ENCODE results near the gene SMAD6. TPM values are rescaled to one million over a fixed set of nuclear protein-coding genes. Genes with fewer than 3 reads are reported as not detected.

SMAD6 gene
- polyA plus RNA-seq, 1 of the 3 experiments (the other 2 are of a cell fraction): 4.5 TPM

GRCh38 chr15:66780172-66780972, 78.3 kb downstream of the SMAD6 start:
- peak overlapping the region; percentile 36; the same call in 1 of the 2 replicates for H3K4me2 ChIP-seq
- peak overlapping the region; percentile 42; the same call in 1 of the 2 replicates for H3K9ac ChIP-seq
- peaks cover 0 to 16% of the 10 kb centered on the region in 2 experiments for H3K36me3 ChIP-seq (replicated peaks in 1 of 2; ENCODE audit: control insufficient read depth in 1 of 2, insufficient read depth in 2 of 2, low read length in 1 of 2)
- peak overlapping the region in 1 of 2 experiments; percentile 62; a peak in 2 of 4 replicates for H3K27ac ChIP-seq (ENCODE audit: low read depth in 2 of 2, low read length in 1 of 2)
- peaks cover 20% of the 10 kb centered on the region for H3F3A ChIP-seq (replicated peaks; ENCODE audit: insufficient read depth)
- H3K4me1 ChIP-seq (ENCODE audit: control insufficient read depth in 1 of 2, insufficient read depth in 2 of 2, low read depth in 1 of 2, low read length in 1 of 2): peaks cover 4 to 38% of the 10 kb centered on the region in 2 experiments; a peak in 3 of 4 replicates
- no peak for TF ChIP-seq FOXM1 (IDR thresholded peaks at IDR 0.05; ENCODE audit: low read depth)
- TF ChIP-seq PBX3 (IDR thresholded peaks at IDR 0.05): peak; percentile 23; the same call in 1 of the 2 replicates
- no peak; the same call in 1 of the 2 replicates for TF ChIP-seq RXRA (IDR thresholded peaks at IDR 0.05; ENCODE audit: borderline replicate concordance, low read depth)
- no peak for TF ChIP-seq TEAD4 (IDR thresholded peaks at IDR 0.05; ENCODE audit: borderline replicate concordance, insufficient read depth)
- TF ChIP-seq CTCF (IDR thresholded peaks at IDR 0.05): no peak
- TF ChIP-seq MEF2A (IDR thresholded peaks at IDR 0.05; ENCODE audit: borderline replicate concordance, low read depth): no peak
- TF ChIP-seq GABPA (IDR thresholded peaks at IDR 0.05; ENCODE audit: low read depth): 0 out of 2 replicates have a peak, but pooled peaks have one; percentile 12
- peak; percentile 5; the same call in 1 of the 2 replicates for TF ChIP-seq TCF12 (IDR thresholded peaks at IDR 0.05)
- no peak for TF ChIP-seq SIN3A (IDR thresholded peaks at IDR 0.05; ENCODE audit: borderline replicate concordance, low read depth, low read length)
- no peak for TF ChIP-seq RCOR1 (IDR thresholded peaks at IDR 0.05; ENCODE audit: low read length)
- no peak for TF ChIP-seq YY1 (IDR thresholded peaks at IDR 0.05; ENCODE audit: low read depth)
- TF ChIP-seq, protein P1, sequence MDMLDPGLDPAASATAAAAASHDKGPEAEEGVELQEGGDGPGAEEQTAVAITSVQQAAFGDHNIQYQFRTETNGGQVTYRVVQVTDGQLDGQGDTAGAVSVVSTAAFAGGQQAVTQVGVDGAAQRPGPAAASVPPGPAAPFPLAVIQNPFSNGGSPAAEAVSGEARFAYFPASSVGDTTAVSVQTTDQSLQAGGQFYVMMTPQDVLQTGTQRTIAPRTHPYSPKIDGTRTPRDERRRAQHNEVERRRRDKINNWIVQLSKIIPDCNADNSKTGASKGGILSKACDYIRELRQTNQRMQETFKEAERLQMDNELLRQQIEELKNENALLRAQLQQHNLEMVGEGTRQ (IDR thresholded peaks at IDR 0.05; ENCODE audit: borderline replicate concordance, low read depth, low read length): no peak
- TF ChIP-seq JUND (IDR thresholded peaks at IDR 0.05): no peak
- H2AFZ ChIP-seq (ENCODE audit: low read depth): no peak overlapping the region
- H3K9me2 ChIP-seq: no peaks in the 10 kb centered on the region
- 91% methylated on average over 16 of the region's 21 CpGs for WGBS (ENCODE audit: low lambda C conversion rate)
- no peaks in the 10 kb centered on the region for H3K27me3 ChIP-seq (ENCODE audit: insufficient read depth)
- POLR2A ChIA-PET: no interaction called here
- CTCF ChIA-PET: interaction anchor here (0.9 to 3.7 kb wide), 3 partner anchors 9 to 164 kb away, joined by 3 to 21 read pairs (median 7); no protein-coding TSS in a partner anchor
- H3K9me3 ChIP-seq: no peaks in the 10 kb centered on the region
- DNase-seq: no peak
- H4K20me1 ChIP-seq (ENCODE audit: insufficient read depth): no peaks in the 10 kb centered on the region
- H3K4me3 ChIP-seq (ENCODE audit: low read depth in 2 of 2, low read length in 1 of 2): no peak overlapping the region
- H3K79me2 ChIP-seq (ENCODE audit: insufficient read depth): peaks cover 83% of the 10 kb centered on the region

All from SK-N-SH (cell line).